ENCODE measurements around the gene FN1.

DNA sequence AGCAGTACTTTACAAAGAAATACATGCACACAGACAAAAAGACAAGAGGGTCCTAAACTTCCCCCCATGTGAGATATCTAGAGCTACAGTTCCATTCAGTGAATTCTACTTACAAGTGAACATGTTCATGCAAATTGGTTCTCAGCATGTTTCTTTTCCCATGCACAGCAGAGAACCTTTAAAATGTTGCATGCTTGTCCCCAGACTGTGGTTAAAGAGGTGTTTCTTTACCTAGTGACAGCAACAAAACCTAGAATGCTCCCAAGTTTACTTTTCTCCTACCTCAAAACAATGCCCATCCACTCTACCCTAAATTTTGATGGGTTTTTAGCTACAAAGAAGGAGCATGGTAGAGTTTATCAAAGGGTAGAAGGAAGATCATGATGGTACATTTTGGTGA is 43.7 kb downstream of the FN1 start:
- TF ChIP-seq, protein P1, sequence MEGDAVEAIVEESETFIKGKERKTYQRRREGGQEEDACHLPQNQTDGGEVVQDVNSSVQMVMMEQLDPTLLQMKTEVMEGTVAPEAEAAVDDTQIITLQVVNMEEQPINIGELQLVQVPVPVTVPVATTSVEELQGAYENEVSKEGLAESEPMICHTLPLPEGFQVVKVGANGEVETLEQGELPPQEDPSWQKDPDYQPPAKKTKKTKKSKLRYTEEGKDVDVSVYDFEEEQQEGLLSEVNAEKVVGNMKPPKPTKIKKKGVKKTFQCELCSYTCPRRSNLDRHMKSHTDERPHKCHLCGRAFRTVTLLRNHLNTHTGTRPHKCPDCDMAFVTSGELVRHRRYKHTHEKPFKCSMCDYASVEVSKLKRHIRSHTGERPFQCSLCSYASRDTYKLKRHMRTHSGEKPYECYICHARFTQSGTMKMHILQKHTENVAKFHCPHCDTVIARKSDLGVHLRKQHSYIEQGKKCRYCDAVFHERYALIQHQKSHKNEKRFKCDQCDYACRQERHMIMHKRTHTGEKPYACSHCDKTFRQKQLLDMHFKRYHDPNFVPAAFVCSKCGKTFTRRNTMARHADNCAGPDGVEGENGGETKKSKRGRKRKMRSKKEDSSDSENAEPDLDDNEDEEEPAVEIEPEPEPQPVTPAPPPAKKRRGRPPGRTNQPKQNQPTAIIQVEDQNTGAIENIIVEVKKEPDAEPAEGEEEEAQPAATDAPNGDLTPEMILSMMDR (conservative IDR thresholded peaks at IDR 0.05 in 1 of 2, IDR thresholded peaks at IDR 0.05 in 1 of 2; ENCODE audit: extremely low read depth in 1 of 2, insufficient read depth in 1 of 2, low read depth in 1 of 2, low read length in 2 of 2): no peak
- no peak for TF ChIP-seq EZH2 (IDR thresholded peaks at IDR 0.05; ENCODE audit: borderline replicate concordance, low read length)

Data from mammary epithelial cell (primary cell).